GM21825 (cell line): ENCODE measurements around the gene MSI2.

Experiments
- ATAC-seq: cut with Tn5 transposase; IDR thresholded peaks from one replicate; pipeline ENCODE4 v1.9.1; 2021; ENCODE audit warnings: mild to moderate bottlenecking, moderate library complexity; ENCODE audit not compliant: unreplicated experiment

The MSI2 gene

GRCh38 chr17:57548421-57549410 lies 292.4 kb downstream of the MSI2 start:
- ATAC-seq = no peak

GRCh38 chr17:57549468-57549867 lies 293.1 kb downstream of the MSI2 start:
- ATAC-seq = no peak

- ATAC-seq = no peak
These were observed 293.7 kb downstream of the MSI2 start for GRCh38 chr17:57550016-57550415.

GRCh38 chr17:57550668-57551315 lies 294.5 kb downstream of the MSI2 start:
- no peak for ATAC-seq

GRCh38 chr17:57551321-57552079 lies 295.2 kb downstream of the MSI2 start:
- peak; percentile 55 for ATAC-seq

GRCh38 chr17:57552114-57552624 lies 295.8 kb downstream of the MSI2 start:
- peak; percentile 37 for ATAC-seq

- no peak for ATAC-seq
These were observed 297.2 kb downstream of the MSI2 start for GRCh38 chr17:57553526-57553925.

GRCh38 chr17:57553991-57554825 lies 297.9 kb downstream of the MSI2 start:
- ATAC-seq = no peak

- no peak for ATAC-seq
These were observed 298.7 kb downstream of the MSI2 start for GRCh38 chr17:57554826-57555635.

GRCh38 chr17:57555636-57556175 lies 299.4 kb downstream of the MSI2 start:
- ATAC-seq = no peak

GRCh38 chr17:57556320-57556719 lies 300.0 kb downstream of the MSI2 start:
- ATAC-seq = no peak

GRCh38 chr17:57556977-57557376 lies 300.7 kb downstream of the MSI2 start:
- ATAC-seq = no peak

- ATAC-seq = no peak
These were observed 301.1 kb downstream of the MSI2 start for GRCh38 chr17:57557416-57557815.

- no peak for ATAC-seq
These were observed 301.7 kb downstream of the MSI2 start for GRCh38 chr17:57557834-57558681.

- no peak for ATAC-seq
These were observed 302.9 kb downstream of the MSI2 start for GRCh38 chr17:57559226-57559625.

- no peak for ATAC-seq
These were observed 303.5 kb downstream of the MSI2 start for GRCh38 chr17:57559634-57560318.

- ATAC-seq = no peak
These were observed 304.0 kb downstream of the MSI2 start for GRCh38 chr17:57560319-57560705.
